CD14-positive monocyte (primary cell): Measurements from ENCODE around the gene FOXJ2. TPM values are rescaled to one million over a fixed set of nuclear protein-coding genes. Genes with fewer than 3 reads are reported as not detected.

Experiments
- DNase-seq, 3 donors: peaks; one replicate each; pipeline ENCODE4 v3.0.0-alpha.2; 2011 to 2022
- H2AFZ ChIP-seq: 2 replicates; pipeline ENCODE4 v1.6.0; 2012; ENCODE audit warnings: mild to moderate bottlenecking, low read depth, low read length, inconsistent platforms; ENCODE audit not compliant: insufficient read depth, poor library complexity, severe bottlenecking
- H3K27ac ChIP-seq, 2 donors: 1 replicate in 1 of 2; 2 replicates in 1 of 2; pipeline ENCODE4 v1.5.1; 2012 to 2013; ENCODE audit warnings: low read length in 2 of 2, control low read depth in 1 of 2, inconsistent platforms in 1 of 2, low read depth in 1 of 2, mild to moderate bottlenecking in 1 of 2
- H3K27me3 ChIP-seq, 2 donors: one replicate each; pipeline versions ENCODE4 v1.6.0 to v1.6.1; 2011 to 2013; ENCODE audit warnings: low read length in 2 of 2; ENCODE audit not compliant: control insufficient read depth in 2 of 2, insufficient read depth in 2 of 2
- H3K36me3 ChIP-seq, 2 donors: replicated peaks in 1 of 2; 1 replicate in 1 of 2; 2 replicates in 1 of 2; pipeline versions ENCODE4 v1.5.1 to v1.6.1; 2012 to 2013; ENCODE audit warnings: low read length in 2 of 2, control low read depth in 1 of 2, inconsistent platforms in 1 of 2, mild to moderate bottlenecking in 1 of 2; ENCODE audit not compliant: insufficient read depth in 2 of 2, control insufficient read depth in 1 of 2
- H3K4me1 ChIP-seq, 2 donors: 1 replicate in 1 of 2; 2 replicates in 1 of 2; pipeline versions ENCODE4 v1.5.1 to v1.6.1; 2012 to 2013; ENCODE audit warnings: low read length in 2 of 2, control low read depth in 1 of 2, inconsistent platforms in 1 of 2, mild to moderate bottlenecking in 1 of 2, moderate library complexity in 1 of 2; ENCODE audit not compliant: insufficient read depth in 2 of 2, control insufficient read depth in 1 of 2
- H3K4me2 ChIP-seq: replicated peaks from 2 replicates; pipeline ENCODE3; 2012; ENCODE audit warnings: low read length, moderate library complexity, mild to moderate bottlenecking; ENCODE audit not compliant: poor library complexity, severe bottlenecking; ENCODE audit errors: extremely low read depth
- H3K4me3 ChIP-seq, 3 experiments: fragments of 200-600 bp in 1 of 3; sonication (generic) in 1 of 3; replicated peaks in 1 of 3; 1 replicate in 2 of 3; 2 replicates in 1 of 3; pipeline ENCODE4 v1.5.1; 2011 to 2013; ENCODE audit warnings: low read length in 3 of 3, mild to moderate bottlenecking in 3 of 3, control low read depth in 2 of 3, low read depth in 2 of 3, inconsistent platforms in 1 of 3, moderate library complexity in 1 of 3
- H3K79me2 ChIP-seq: 2 replicates; pipeline ENCODE4 v1.6.0; 2012; ENCODE audit warnings: mild to moderate bottlenecking, control low read depth, inconsistent platforms, low read length, moderate library complexity; ENCODE audit not compliant: insufficient read depth
- H3K9ac ChIP-seq: 2 replicates; pipeline ENCODE4 v1.6.0; 2017; ENCODE audit warnings: low read length, mild to moderate bottlenecking; ENCODE audit not compliant: insufficient read depth, poor library complexity, severe bottlenecking
- H3K9me3 ChIP-seq, 2 donors: replicated peaks in 1 of 2; 1 replicate in 1 of 2; 2 replicates in 1 of 2; pipeline versions ENCODE4 v1.5.1 to v1.6.1; 2012 to 2013; ENCODE audit warnings: low read length in 2 of 2, control low read depth in 1 of 2; ENCODE audit not compliant: control insufficient read depth in 1 of 2, insufficient read depth in 1 of 2
- H4K20me1 ChIP-seq: 2 replicates; pipeline ENCODE4 v1.6.0; 2012; ENCODE audit warnings: mild to moderate bottlenecking, low read length, control low read depth, moderate library complexity; ENCODE audit not compliant: insufficient read depth
- H3K27ac Mint-ChIP-seq, 7 donors: one replicate each; pipeline ENCODE4 v1.8.0; 2020; ENCODE audit warnings: mild to moderate bottlenecking in 7 of 7, mixed read lengths in 7 of 7, moderate library complexity in 6 of 7, inconsistent platforms in 2 of 7
- H3K27me3 Mint-ChIP-seq, 3 donors: one replicate each; pipeline ENCODE4 v1.8.0; 2021 to 2022; ENCODE audit warnings: low read depth in 3 of 3, mild to moderate bottlenecking in 3 of 3, mixed read lengths in 3 of 3, moderate library complexity in 3 of 3, inconsistent platforms in 1 of 3
- H3K36me3 Mint-ChIP-seq, 2 donors: one replicate each; pipeline ENCODE4 v1.8.0; 2020; ENCODE audit warnings: mixed read lengths in 2 of 2, inconsistent platforms in 1 of 2, mild to moderate bottlenecking in 1 of 2
- H3K4me1 Mint-ChIP-seq: one replicate; pipeline ENCODE4 v1.8.0; 2020; ENCODE audit warnings: mild to moderate bottlenecking, mixed read lengths
- H3K4me3 Mint-ChIP-seq, 2 donors: one replicate each; pipeline ENCODE4 v1.8.0; 2020; ENCODE audit warnings: mild to moderate bottlenecking in 2 of 2, mixed read lengths in 2 of 2, moderate library complexity in 1 of 2
- H3K9me3 Mint-ChIP-seq, 7 donors: one replicate each; pipeline ENCODE4 v1.8.0; 2020 to 2022; ENCODE audit warnings: mixed read lengths in 7 of 7, mild to moderate bottlenecking in 6 of 7, moderate library complexity in 6 of 7, inconsistent platforms in 2 of 7
- CTCF ChIP-seq: fragments of 200-600 bp; IDR thresholded peaks from one replicate; pipeline ENCODE4 v1.8.0; 2022; ENCODE audit warnings: antibody characterized with exemption, mild to moderate bottlenecking
- WGBS: methylation state at CpG from one replicate; pipeline ENCODE4 v1.1.5; 2013; ENCODE audit warnings: missing lambda C conversion rate; ENCODE audit not compliant: insufficient coverage; 5-methylcytosine and 5-hydroxymethylcytosine counted together
- intact Hi-C, 2 donors: fragments of 100-400 bp; cut with micrococcal nuclease; formaldehyde crosslinking; loops; one replicate each; pipeline versions ENCODE4 v1.15.0 to v1.15.1; 2023
- polyA plus RNA-seq, 3 donors: library from polyadenylated mRNA; depleted of rRNA in 1 of 3; unstranded in 2 of 3; stranded (reverse) in 1 of 3; fragments of 300-500 nt in 2 of 3; fragments of >200 nt in 1 of 3; fragmentation: Illumina TruSeq in 2 of 3; gene quantifications; 1 replicate in 2 of 3; 2 replicates in 1 of 3; pipeline ENCODE4 v1.2.3, GENCODE V29; 2012 to 2021

FOXJ2 gene
- polyA plus RNA-seq, 3 donors = 4.9 to 15.0 (median 7.4) TPM

GRCh38 chr12:8077207-8077606, 44.7 kb downstream of the FOXJ2 start:
- Histone ChIP-seq H2AFZ (no peak overlapping the region), H3K4me1 (peaks cover 42 to 66% of the 10 kb centered on the region in 2 donors), H3K27ac (peak overlapping the region in 1 of 2 donors; percentile 24), H3K9ac (no peak overlapping the region), H3K79me2 (peaks cover 18% of the 10 kb centered on the region), H3K36me3 (no peaks in the 10 kb centered on the region), H3K9me3 (no peaks in the 10 kb centered on the region), H4K20me1 (no peaks in the 10 kb centered on the region), H3K27me3 (no peaks in the 10 kb centered on the region), H3K4me3 (no peak overlapping the region), H3K4me2 (no peak overlapping the region)
- no peak overlapping the region for H3K4me3 Mint-ChIP-seq
- no peaks in the 10 kb centered on the region for H3K36me3 Mint-ChIP-seq
- WGBS = no CpG with 5 or more reads among the region's 4 CpGs
- no peak for TF ChIP-seq CTCF
- H3K4me1 Mint-ChIP-seq = peaks cover 55% of the 10 kb centered on the region
- intact Hi-C loops = no loop called here
- no peaks in the 10 kb centered on the region for H3K9me3 Mint-ChIP-seq
- H3K27ac Mint-ChIP-seq = peak overlapping the region; percentile 46 to 90 (median 72)
- H3K27me3 Mint-ChIP-seq = no peaks in the 10 kb centered on the region
- peak in 2 of 3 donors; percentile 64 to 80 for DNase-seq

GRCh38 chr12:8078398-8078797, 45.9 kb downstream of the FOXJ2 start:
- peak overlapping the region in 1 of 7 donors; percentile 78 for H3K27ac Mint-ChIP-seq
- Histone ChIP-seq H3K27me3 (no peaks in the 10 kb centered on the region), H3K4me1 (peaks cover 44 to 64% of the 10 kb centered on the region in 2 donors), H3K79me2 (peaks cover 30% of the 10 kb centered on the region), H2AFZ (no peak overlapping the region), H3K4me2 (no peak overlapping the region), H3K9ac (no peak overlapping the region), H3K27ac (no peak overlapping the region), H3K36me3 (no peaks in the 10 kb centered on the region), H3K4me3 (no peak overlapping the region), H3K9me3 (no peaks in the 10 kb centered on the region), H4K20me1 (no peaks in the 10 kb centered on the region)
- 67% methylated on average over 1 of the region's 4 CpGs for WGBS
- H3K9me3 Mint-ChIP-seq = peaks cover 0 to 1% (median 0%) of the 10 kb centered on the region in 7 donors
- peaks cover 54% of the 10 kb centered on the region for H3K4me1 Mint-ChIP-seq
- intact Hi-C loops = no loop called here
- H3K36me3 Mint-ChIP-seq = no peaks in the 10 kb centered on the region
- no peaks in the 10 kb centered on the region for H3K27me3 Mint-ChIP-seq
- H3K4me3 Mint-ChIP-seq = no peak overlapping the region
- DNase-seq = peak in 2 of 3 donors; percentile 51 to 69
- TF ChIP-seq CTCF = peak; percentile 58
